ENCODE measurements around the gene USP33. TPM values are rescaled to one million over a fixed set of nuclear protein-coding genes. Genes with fewer than 3 reads are reported as not detected.

Gene USP33
- total RNA-seq, 1 experiment from 2014 or later = 31.0 TPM

Other genes starting within 250 kb of the USP33 start
- gene ZZZ3, start 77.2 kb downstream of the USP33 start, total RNA-seq (2014; rRNA removed; shearing (Covaris generic); ENCODE audit: low replicate concordance) = 77.9 and 113 TPM in 2 replicates
- 3.3 and 7.5 TPM in 2 replicates for gene MIGA1, start 19.8 kb upstream of the USP33 start, total RNA-seq (2014; rRNA removed; shearing (Covaris generic); ENCODE audit: low replicate concordance)
- 0.41 TPM in 1 of 2 replicates, not detected in the other for gene NEXN, start 128.8 kb upstream of the USP33 start, total RNA-seq (2014; rRNA removed; shearing (Covaris generic); ENCODE audit: low replicate concordance)
- 159 and 214 TPM in 2 replicates for gene FUBP1, start 219.2 kb upstream of the USP33 start, total RNA-seq (2014; rRNA removed; shearing (Covaris generic); ENCODE audit: low replicate concordance)
- 6.4 and 6.7 TPM in 2 replicates for gene DNAJB4, start 245.1 kb upstream of the USP33 start, total RNA-seq (2014; rRNA removed; shearing (Covaris generic); ENCODE audit: low replicate concordance)

All from Karpas-422 (cell line).